Measurements from ENCODE around the gene COL11A1. TPM values are rescaled to one million over a fixed set of nuclear protein-coding genes. Genes with fewer than 3 reads are reported as not detected.
"Not testable (repeated sequence)": the region's sequence is repeated elsewhere in the genome, so short reads cannot be mapped to it uniquely, and the experiment has no call there.

Gene COL11A1
- total and polyA plus RNA-seq, 9 of the 15 experiments (the other 6 are each of a cell fraction or from before 2014, with no cell fraction given): 0.07 TPM; not detected in 8

DNA sequence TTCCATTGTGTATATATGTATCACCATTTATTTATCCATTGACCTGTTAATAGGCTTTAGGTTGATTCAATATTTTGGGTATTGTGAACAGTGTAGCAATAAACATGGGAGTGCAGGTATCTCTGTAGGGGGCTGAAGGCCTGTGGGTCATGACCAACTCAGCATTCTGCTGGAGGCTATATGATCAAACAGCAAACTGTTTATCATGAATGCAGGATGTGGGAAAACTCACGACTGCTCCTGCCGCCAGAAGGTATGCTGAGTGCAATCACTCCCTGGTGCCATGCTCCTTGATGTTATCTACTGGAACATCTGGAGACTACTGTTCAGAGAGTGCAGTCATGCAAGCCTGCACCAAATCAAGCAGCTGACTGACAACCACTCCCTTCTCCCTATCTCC, 275.2 kb downstream of the COL11A1 start (continued):
- TF ChIP-seq, protein P1, sequence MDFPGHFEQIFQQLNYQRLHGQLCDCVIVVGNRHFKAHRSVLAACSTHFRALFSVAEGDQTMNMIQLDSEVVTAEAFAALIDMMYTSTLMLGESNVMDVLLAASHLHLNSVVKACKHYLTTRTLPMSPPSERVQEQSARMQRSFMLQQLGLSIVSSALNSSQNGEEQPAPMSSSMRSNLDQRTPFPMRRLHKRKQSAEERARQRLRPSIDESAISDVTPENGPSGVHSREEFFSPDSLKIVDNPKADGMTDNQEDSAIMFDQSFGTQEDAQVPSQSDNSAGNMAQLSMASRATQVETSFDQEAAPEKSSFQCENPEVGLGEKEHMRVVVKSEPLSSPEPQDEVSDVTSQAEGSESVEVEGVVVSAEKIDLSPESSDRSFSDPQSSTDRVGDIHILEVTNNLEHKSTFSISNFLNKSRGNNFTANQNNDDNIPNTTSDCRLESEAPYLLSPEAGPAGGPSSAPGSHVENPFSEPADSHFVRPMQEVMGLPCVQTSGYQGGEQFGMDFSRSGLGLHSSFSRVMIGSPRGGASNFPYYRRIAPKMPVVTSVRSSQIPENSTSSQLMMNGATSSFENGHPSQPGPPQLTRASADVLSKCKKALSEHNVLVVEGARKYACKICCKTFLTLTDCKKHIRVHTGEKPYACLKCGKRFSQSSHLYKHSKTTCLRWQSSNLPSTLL (IDR thresholded peaks at IDR 0.05): no peak
- TF ChIP-seq, protein P2, sequence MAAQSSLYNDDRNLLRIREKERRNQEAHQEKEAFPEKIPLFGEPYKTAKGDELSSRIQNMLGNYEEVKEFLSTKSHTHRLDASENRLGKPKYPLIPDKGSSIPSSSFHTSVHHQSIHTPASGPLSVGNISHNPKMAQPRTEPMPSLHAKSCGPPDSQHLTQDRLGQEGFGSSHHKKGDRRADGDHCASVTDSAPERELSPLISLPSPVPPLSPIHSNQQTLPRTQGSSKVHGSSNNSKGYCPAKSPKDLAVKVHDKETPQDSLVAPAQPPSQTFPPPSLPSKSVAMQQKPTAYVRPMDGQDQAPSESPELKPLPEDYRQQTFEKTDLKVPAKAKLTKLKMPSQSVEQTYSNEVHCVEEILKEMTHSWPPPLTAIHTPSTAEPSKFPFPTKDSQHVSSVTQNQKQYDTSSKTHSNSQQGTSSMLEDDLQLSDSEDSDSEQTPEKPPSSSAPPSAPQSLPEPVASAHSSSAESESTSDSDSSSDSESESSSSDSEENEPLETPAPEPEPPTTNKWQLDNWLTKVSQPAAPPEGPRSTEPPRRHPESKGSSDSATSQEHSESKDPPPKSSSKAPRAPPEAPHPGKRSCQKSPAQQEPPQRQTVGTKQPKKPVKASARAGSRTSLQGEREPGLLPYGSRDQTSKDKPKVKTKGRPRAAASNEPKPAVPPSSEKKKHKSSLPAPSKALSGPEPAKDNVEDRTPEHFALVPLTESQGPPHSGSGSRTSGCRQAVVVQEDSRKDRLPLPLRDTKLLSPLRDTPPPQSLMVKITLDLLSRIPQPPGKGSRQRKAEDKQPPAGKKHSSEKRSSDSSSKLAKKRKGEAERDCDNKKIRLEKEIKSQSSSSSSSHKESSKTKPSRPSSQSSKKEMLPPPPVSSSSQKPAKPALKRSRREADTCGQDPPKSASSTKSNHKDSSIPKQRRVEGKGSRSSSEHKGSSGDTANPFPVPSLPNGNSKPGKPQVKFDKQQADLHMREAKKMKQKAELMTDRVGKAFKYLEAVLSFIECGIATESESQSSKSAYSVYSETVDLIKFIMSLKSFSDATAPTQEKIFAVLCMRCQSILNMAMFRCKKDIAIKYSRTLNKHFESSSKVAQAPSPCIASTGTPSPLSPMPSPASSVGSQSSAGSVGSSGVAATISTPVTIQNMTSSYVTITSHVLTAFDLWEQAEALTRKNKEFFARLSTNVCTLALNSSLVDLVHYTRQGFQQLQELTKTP (IDR thresholded peaks at IDR 0.05; ENCODE audit: low read depth in 1 of 2, partially characterized antibody in 2 of 2): no peak
- no peak for TF ChIP-seq YBX1 (IDR thresholded peaks at IDR 0.05)
- TF ChIP-seq, protein P3, sequence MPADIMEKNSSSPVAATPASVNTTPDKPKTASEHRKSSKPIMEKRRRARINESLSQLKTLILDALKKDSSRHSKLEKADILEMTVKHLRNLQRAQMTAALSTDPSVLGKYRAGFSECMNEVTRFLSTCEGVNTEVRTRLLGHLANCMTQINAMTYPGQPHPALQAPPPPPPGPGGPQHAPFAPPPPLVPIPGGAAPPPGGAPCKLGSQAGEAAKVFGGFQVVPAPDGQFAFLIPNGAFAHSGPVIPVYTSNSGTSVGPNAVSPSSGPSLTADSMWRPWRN (IDR thresholded peaks at IDR 0.05; ENCODE audit: low read depth): no peak
- TF ChIP-seq GABPB1 (CRISPR knock-in tag; IDR thresholded peaks at IDR 0.05): no peak

DNA sequence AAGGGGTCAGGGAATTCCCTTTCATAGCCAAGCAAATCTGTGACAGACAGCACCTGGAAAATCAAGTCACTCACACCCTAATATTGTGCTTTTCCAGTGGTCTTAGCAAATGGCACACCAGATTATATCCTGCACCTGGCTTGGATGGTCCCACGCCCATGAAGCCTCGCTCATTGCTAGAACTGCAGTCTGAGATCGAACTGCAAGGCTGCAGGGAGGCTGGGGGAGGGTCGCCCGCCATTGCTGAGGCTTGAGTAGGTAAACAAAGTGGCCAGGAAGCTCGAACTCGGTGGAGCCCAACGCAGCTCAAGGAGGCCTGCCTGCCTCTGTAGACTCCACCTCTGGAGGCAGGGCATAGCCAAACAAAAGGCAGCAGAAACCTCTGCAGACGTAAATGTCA, 281.6 kb downstream of the COL11A1 start:
- H3K9me1 ChIP-seq (ENCODE audit: control insufficient read depth, insufficient read depth, low read length); H3K36me3 ChIP-seq (ENCODE audit: control insufficient read depth, insufficient read depth, low read length); H3K4me3 ChIP-seq; in situ Hi-C loops (cut with MboI); H3K9me3 ChIP-seq (replicated peaks; ENCODE audit: control insufficient read depth, insufficient read depth, low read depth, low read length); FAIRE-seq; BruUV-seq (replicated peaks); H3K27me3 ChIP-seq (ENCODE audit: control insufficient read depth in 2 of 2, insufficient read depth in 2 of 2, low read length in 2 of 2); H3K4me2 ChIP-seq (ENCODE audit: insufficient read depth, low read length); H3K79me2 ChIP-seq (ENCODE audit: control insufficient read depth, insufficient read depth, low read length); H3K27ac ChIP-seq (ENCODE audit: extremely low read depth, low read depth, low read length); POLR2A ChIA-PET; CTCF ChIA-PET (ENCODE audit: low intra/inter-chr PET ratio); DNase-seq (ENCODE audit: extremely low read depth in 1 of 4, low spot score in 3 of 4); H4K20me1 ChIP-seq (replicated peaks; ENCODE audit: control insufficient read depth, insufficient read depth, low read length); H2AFZ ChIP-seq (ENCODE audit: low read depth, low read length); ATAC-seq; intact Hi-C loops (cut with micrococcal nuclease); H3K9ac ChIP-seq (ENCODE audit: insufficient read depth in 1 of 2, low read depth in 2 of 2, low read length in 2 of 2); H3K4me1 ChIP-seq (replicated peaks in 1 of 2; ENCODE audit: control insufficient read depth in 2 of 2, insufficient read depth in 2 of 2, low read length in 2 of 2): not testable (repeated sequence)
- 0% methylated on average over 8 of the region's 9 CpGs for WGBS (ENCODE audit: insufficient coverage, low coverage, missing lambda C conversion rate)
